Heart left ventricle (tissue), 13 donors: ENCODE results near the gene NUP210.

Experiments
- CTCF ChIP-seq, 12 donors: fragments of 200-600 bp; sonication (generic) in 4 of 12; IDR thresholded peaks; one replicate each; pipeline versions ENCODE4 v1.5.0 to v1.8.0; 2018 to 2022; ENCODE audit warnings: antibody characterized with exemption in 12 of 12, mild to moderate bottlenecking in 5 of 12
- POLR2A ChIP-seq, 2 donors: fragments of 450-650 bp; IDR thresholded peaks; one replicate each; pipeline ENCODE4 v1.6.1; 2017; ENCODE audit warnings: antibody characterized with exemption in 2 of 2, mild to moderate bottlenecking in 2 of 2, moderate library complexity in 2 of 2
- donor health status: ischemic (EF 13 %, LVEDD 7.1; RV severe dilation, severe dysfunction).
- donor health status: DM: no; HTN: yes; CAD: no.
- donor health status: DM: no; HTN: no; CAD: no.
- donor health status: ischemic (EF 25% LVEDD 6.9; RV normal size, moderate dysfunction).
- donor health status: ischemic (EF 25% LVEDD 5.7; RV mildly dilated, moderate dysfunction).
- donor health status: ischemic (EF 35%, LVEDD 5.7; RV mildly dilated, moderate dysfunction).
- donor health status: nonischemic (EF 11% LVEDD 7.7; RV severe dilation, severe dysfunction).
- donor health status: DM: yes; HTN: yes; CAD: no.
- donor health status: PGD.
- donor health status: ischemic (EF 29% LVEDD 5.4; RV normal size, mild dysfunction).
- donor health status: nonischemic (EF 23%, LVEDD 6.1; RV moderate dilation, normal function).

GRCh38 chr3:13286873-13287272 is 133.2 kb downstream of the NUP210 start:
- no peak for TF ChIP-seq CTCF (IDR thresholded peaks at IDR 0.05)
- TF ChIP-seq POLR2A (IDR thresholded peaks at IDR 0.05) = no peak
